Adrenal gland (tissue), 5 donors: ENCODE measurements around the gene SEMA4A.
A peak's percentile ranks its signal among the peaks of the same experiment; 100 is the strongest.

ENCODE experiments used
- CTCF ChIP-seq, 6 experiments: fragments of 450-650 bp in 4 of 6; fragments of 200-600 bp in 2 of 6; sonication (generic) in 1 of 6; IDR thresholded peaks; 1 replicate in 5 of 6; 2 replicates in 1 of 6; pipeline versions ENCODE4 v1.5.1 to v1.8.0; 2016 to 2021; ENCODE audit warnings: antibody characterized with exemption in 6 of 6, mild to moderate bottlenecking in 2 of 6, moderate library complexity in 1 of 6
- POLR2A ChIP-seq, 2 donors: fragments of 450-650 bp; IDR thresholded peaks; one replicate each; pipeline ENCODE4 v1.6.1; 2017; ENCODE audit warnings: antibody characterized with exemption in 2 of 2, mild to moderate bottlenecking in 2 of 2, moderate library complexity in 1 of 2
- donor health status: DM: no; HTN: no; CAD: no.

- TF ChIP-seq CTCF (IDR thresholded peaks at IDR 0.05): no peak
- peak; percentile 26 to 82 for TF ChIP-seq POLR2A (IDR thresholded peaks at IDR 0.05)
Measured at GRCh38 chr1:156122519-156123355, 30.6 kb upstream of the SEMA4A start.
